Activated CD8-positive, alpha-beta memory T cell treated with anti-CD3 and anti-CD28 coated beads for 48 hours (primary cell): Measurements from ENCODE around the gene COQ8A.
"Not testable (repeated sequence)": the region's sequence is repeated elsewhere in the genome, so short reads cannot be mapped to it uniquely, and the experiment has no call there.

Source experiments
- DNase-seq, 3 experiments: peaks; one replicate each; pipeline ENCODE4 v3.0.0-alpha.2; 2020; ENCODE audit warnings: low read depth in 2 of 3, low spot score in 2 of 3

Gene COQ8A

GRCh38 chr1:226983247-226983991 is 43.3 kb downstream of the COQ8A start:
- no peak for DNase-seq

- DNase-seq, result no peak
These were observed 43.9 kb downstream of the COQ8A start for GRCh38 chr1:226983992-226984364.

- DNase-seq, result no peak
These were observed 44.6 kb downstream of the COQ8A start for GRCh38 chr1:226984521-226985238.

- no peak for DNase-seq
These were observed 45.2 kb downstream of the COQ8A start for GRCh38 chr1:226985239-226985838.

- DNase-seq, result no peak
These were observed 45.9 kb downstream of the COQ8A start for GRCh38 chr1:226985839-226986463.

GRCh38 chr1:226986496-226987178 is 46.5 kb downstream of the COQ8A start:
- no peak for DNase-seq

GRCh38 chr1:226987179-226987536 is 47.1 kb downstream of the COQ8A start:
- no peak for DNase-seq

- no peak for DNase-seq
These were observed 47.7 kb downstream of the COQ8A start for GRCh38 chr1:226987623-226988333.

- no peak for DNase-seq
These were observed 48.2 kb downstream of the COQ8A start for GRCh38 chr1:226988334-226988666.

GRCh38 chr1:226989085-226989920 is 49.2 kb downstream of the COQ8A start:
- no peak for DNase-seq

- DNase-seq, result peak in 2 of 3 experiments; percentile 15 to 20
These were observed 50.1 kb downstream of the COQ8A start for GRCh38 chr1:226990133-226990716.

GRCh38 chr1:226991920-226992319 is 51.8 kb downstream of the COQ8A start:
- no peak for DNase-seq

GRCh38 chr1:226993814-226994585 is 53.9 kb downstream of the COQ8A start:
- DNase-seq, result no peak

GRCh38 chr1:226994586-226995364 is 54.7 kb downstream of the COQ8A start:
- DNase-seq, result no peak

GRCh38 chr1:226995365-226996332 is 55.6 kb downstream of the COQ8A start:
- DNase-seq, result no peak

- DNase-seq, result not testable (repeated sequence)
These were observed 59.5 kb downstream of the COQ8A start for GRCh38 chr1:226999579-226999978.

- no peak for DNase-seq
These were observed 62.5 kb downstream of the COQ8A start for GRCh38 chr1:227002531-227003049.
